Activated T-helper 17 cell treated with anti-CD3 and anti-CD28 coated beads, Interleukin-2, amount 50 U/mL, for 72 hours (primary cell): ENCODE measurements around the gene LCN12. TPM values are rescaled to one million over a fixed set of nuclear protein-coding genes. Genes with fewer than 3 reads are reported as not detected.

ENCODE experiments used
- ATAC-seq: fragments of 150-1000 bp; cut with Tn5 transposase; replicated peaks from 2 replicates; pipeline ENCODE4 v1.10.0; 2021; ENCODE audit warnings: mild to moderate bottlenecking, moderate library complexity
- H3K27ac Mint-ChIP-seq: one replicate; pipeline ENCODE4 v1.8.0; 2022; ENCODE audit warnings: mixed read lengths
- H3K27me3 Mint-ChIP-seq: one replicate; pipeline ENCODE4 v1.8.0; 2022; ENCODE audit warnings: mixed read lengths
- H3K36me3 Mint-ChIP-seq: one replicate; pipeline ENCODE4 v1.8.0; 2022; ENCODE audit warnings: low read depth, mild to moderate bottlenecking, mixed read lengths
- H3K4me1 Mint-ChIP-seq: one replicate; pipeline ENCODE4 v1.8.0; 2022; ENCODE audit warnings: mixed read lengths
- H3K4me3 Mint-ChIP-seq: one replicate; pipeline ENCODE4 v1.8.0; 2022; ENCODE audit warnings: mild to moderate bottlenecking, mixed read lengths
- H3K9me3 Mint-ChIP-seq: one replicate; pipeline ENCODE4 v1.8.0; 2022; ENCODE audit warnings: mixed read lengths
- total RNA-seq, 2 donors: library from RNA; stranded (reverse); gene quantifications; one replicate each; pipeline ENCODE4 v1.2.3, GENCODE V29; 2022

Gene LCN12
- total RNA-seq, 2 donors from 2014 or later, result 0.54 to 2.4 TPM

DNA sequence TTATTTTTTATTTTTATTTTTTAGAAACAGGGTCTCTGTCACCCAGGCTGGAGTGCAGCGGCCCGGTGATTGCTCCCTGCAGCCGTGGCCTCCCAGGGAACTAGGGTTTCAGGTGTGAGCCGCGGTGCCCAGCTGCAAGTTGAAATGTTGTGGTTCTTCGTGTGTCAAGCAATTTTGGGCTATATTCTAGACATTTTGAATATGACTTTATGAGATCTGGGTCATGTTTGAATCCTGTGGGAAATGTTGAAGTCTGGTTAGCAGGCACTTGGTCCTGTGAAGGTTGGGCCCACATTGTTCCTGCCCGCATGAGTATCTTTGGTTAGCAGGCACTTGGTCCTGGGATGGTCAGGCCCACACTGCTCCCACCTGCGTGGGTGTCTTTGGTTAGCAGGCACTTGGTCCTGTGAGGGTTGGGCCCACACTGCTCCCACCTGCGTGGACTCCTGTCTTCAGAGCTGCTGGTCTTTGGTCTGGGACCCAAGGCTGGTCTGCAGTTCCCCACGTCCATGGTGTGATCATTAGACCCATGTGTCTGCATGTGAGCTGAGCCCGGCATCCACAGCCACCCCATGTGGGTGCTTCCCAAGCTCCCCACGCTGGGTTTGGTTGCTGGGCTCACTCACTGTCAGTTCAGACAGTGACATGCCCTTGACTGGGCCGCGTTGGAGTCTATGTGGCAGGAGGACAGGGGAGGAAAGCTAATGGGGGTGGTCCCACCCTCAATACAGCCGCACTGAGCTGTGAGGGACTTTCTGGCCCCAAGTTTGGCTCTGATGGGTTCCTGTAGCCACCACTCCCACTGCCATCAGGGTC, 14.7 kb upstream of the LCN12 start:
- Mint-ChIP-seq H3K27me3 (no peaks in the 10 kb centered on the region), H3K27ac (peak overlapping the region; percentile 25), H3K36me3 (peaks cover 35% of the 10 kb centered on the region), H3K9me3 (no peaks in the 10 kb centered on the region), H3K4me1 (peaks cover 14% of the 10 kb centered on the region), H3K4me3 (no peak overlapping the region)
- ATAC-seq, result no peak

DNA sequence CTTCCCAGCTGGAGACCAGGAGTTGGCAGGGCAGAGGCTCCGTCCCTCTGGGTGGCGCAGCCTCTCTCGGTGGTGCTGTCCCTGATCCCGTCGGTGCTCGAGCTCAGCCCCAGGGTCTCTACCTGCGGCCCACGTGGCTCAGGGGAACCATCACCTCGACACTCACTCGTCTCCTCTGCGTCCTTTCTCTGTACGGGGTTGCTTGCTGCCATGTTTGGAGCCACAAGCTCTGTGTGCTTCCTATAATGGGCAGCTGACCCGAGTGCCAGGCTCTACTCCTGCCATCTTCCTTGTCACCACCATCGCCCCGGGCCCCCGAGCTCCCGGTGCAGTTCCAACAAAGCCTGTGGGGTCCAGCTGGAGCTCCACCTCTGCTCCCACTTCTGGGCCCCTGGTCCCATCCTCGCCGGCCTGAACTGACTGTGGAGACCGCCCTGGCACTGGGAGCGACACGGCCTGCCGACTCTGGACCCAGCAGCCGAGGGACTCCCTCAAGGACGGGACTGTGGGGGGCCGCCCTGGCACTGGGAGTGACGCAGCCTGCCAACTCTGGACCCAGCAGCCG, 12.6 kb upstream of the LCN12 start:
- ATAC-seq, result no peak
- Mint-ChIP-seq H3K36me3 (peaks cover 38% of the 10 kb centered on the region), H3K9me3 (no peaks in the 10 kb centered on the region), H3K27ac (peak overlapping the region; percentile 61), H3K4me1 (peaks cover 6% of the 10 kb centered on the region), H3K4me3 (no peak overlapping the region), H3K27me3 (no peaks in the 10 kb centered on the region)

DNA sequence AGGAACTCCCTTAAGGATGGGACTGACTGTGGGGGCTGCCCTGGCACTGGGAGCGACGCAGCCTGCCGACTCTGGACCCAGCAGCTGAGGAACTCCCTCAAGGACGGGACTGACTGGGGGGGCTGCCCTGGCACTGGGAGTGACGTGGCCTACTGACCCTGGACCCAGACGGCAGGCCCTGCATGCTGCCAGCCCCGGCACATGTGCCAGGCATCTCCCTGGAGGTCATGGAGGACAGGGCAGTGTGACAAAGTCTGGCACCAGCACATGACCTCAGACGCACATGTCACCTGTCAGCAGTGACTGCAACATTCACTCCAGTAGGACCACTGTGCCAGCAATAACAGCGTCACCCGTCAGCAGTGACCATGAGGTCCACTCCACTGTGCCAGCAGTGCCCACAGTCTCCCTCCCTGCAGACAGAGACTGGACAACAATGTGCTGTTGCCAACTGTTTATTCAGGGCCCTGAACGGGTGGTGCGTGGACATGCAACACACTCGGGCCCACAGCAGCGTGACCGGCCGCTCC, 12.0 kb upstream of the LCN12 start:
- H3K27ac Mint-ChIP-seq, result no peak overlapping the region
- H3K4me3 Mint-ChIP-seq, result no peak overlapping the region
- ATAC-seq, result no peak
- H3K9me3 Mint-ChIP-seq, result no peaks in the 10 kb centered on the region
- peaks cover 38% of the 10 kb centered on the region for H3K36me3 Mint-ChIP-seq
- no peaks in the 10 kb centered on the region for H3K27me3 Mint-ChIP-seq
- peaks cover 6% of the 10 kb centered on the region for H3K4me1 Mint-ChIP-seq

DNA sequence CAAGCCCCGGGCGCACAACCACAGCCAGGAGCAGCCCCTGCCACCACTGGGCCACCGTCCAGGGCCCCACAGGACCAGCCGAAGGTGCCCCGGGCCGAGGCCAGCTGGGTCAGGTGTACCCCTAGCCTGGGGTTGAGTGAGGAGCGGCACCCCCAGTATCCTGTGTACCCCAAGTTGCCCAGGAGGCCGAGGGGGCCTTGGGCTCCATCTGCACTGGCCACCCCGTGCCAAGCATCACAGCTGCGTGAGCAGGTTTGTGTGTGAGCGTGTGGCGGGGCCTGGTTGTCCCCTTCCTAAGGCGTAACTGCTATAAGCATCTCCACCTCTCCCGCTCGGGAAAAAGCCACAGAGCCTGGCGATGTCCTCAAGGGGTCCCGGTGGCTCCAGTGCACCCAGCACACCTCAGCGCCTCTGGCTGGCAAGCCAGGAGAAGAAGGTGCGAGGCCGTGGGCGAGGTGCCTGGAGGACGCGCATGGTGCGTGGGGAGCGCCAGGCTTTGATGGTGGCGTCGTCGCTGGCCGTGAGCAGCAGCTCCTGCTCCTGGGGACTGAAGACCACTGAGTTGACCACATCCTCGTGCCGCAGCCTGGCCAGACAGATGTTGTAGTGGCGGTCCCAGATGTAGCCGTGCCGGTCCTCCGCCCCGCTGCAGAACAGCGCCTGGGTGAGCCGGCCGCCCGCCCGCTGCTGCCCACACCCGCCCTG, 11.4 kb upstream of the LCN12 start:
- no peak overlapping the region for H3K27ac Mint-ChIP-seq
- no peaks in the 10 kb centered on the region for H3K9me3 Mint-ChIP-seq

DNA sequence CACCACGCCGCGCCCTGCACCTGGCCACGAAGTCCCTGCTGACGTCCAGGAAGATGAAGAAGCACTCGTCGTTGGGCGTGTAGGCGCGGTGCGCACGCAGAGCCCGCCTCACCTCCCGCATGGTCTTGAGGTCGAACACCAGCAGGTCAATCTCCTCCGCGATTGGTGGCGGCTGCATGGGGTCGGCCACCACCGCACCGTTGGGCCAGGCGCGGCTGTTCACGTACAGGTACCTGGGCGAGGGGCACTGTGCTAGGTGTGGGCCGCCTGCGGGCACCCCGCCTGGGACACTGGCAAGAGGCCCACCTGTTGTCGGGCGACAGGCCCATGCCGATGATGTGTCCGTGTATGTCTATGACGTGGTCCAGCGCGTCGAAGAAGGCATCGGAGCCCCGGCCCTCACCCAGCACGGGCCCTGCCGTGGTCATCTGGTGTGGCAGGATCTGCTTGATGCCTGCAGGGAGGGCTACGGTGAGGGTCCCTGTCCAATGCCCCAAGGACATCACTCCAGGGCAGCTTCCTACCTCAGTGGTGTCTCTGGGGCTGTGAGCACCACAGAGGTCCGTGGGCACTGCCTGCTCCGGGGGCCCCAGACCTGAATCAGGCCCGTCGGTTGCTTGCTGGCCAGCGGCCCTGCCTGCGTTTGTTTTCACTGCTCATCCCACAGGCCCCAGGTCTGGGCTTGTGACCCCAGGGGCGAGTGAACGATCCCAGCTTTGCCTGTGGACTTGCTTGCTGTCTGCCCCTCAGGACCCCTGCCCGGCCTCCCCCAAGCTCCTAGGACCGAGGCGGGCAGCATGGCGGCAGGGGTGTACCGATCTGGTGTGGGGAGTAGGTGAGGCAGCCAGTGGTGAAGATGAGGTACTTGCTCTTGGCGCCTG, 10.6 kb upstream of the LCN12 start:
- no peak for ATAC-seq
- Mint-ChIP-seq H3K27ac (no peak overlapping the region), H3K4me1 (peaks cover 6% of the 10 kb centered on the region), H3K27me3 (no peaks in the 10 kb centered on the region), H3K36me3 (peaks cover 38% of the 10 kb centered on the region), H3K9me3 (no peaks in the 10 kb centered on the region), H3K4me3 (no peak overlapping the region)

More for the DNA sequence above, 11.4 kb upstream of the LCN12 start:
- Mint-ChIP-seq H3K36me3 (peaks cover 38% of the 10 kb centered on the region), H3K27me3 (no peaks in the 10 kb centered on the region), H3K4me3 (no peak overlapping the region), H3K4me1 (peaks cover 6% of the 10 kb centered on the region)
- ATAC-seq, result no peak

DNA sequence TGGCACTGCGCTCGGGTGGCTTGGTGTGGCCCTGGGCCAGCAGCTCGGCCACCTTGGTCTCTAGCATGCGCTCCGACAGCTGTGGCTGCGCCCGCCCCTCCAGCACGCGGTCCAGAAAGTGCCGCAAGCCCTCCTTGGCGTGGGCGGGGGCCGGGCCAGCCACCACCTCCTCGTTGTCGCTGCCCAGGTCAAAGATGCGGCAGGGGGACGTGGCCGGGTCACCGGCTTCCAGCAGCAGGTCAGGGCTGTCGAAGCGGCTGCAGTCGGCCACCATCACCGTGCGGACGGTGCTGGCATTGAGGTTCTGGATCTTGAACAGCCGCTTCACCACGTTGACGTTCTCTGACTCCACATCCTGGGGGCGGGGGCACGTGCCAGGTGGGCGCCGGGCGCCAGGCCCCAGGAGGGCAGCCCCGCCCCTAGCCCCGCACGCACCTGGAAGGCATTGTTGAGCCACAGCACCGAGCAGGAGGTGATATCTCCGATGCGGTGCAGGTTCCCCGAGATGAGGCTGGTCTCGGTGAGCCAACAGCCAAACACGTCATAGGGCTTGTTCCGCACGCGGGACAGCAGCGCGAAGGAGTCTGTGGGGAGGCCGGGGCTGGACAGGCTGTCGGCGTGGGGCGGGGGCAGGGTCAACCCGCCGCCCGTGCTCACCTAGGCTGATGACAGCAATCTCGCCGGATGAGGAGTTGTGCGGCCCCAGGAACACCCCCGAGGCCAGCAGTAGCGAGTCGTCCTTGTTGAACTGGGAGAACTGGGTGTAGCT, 9.8 kb upstream of the LCN12 start:
- H3K27ac Mint-ChIP-seq, result no peak overlapping the region

DNA sequence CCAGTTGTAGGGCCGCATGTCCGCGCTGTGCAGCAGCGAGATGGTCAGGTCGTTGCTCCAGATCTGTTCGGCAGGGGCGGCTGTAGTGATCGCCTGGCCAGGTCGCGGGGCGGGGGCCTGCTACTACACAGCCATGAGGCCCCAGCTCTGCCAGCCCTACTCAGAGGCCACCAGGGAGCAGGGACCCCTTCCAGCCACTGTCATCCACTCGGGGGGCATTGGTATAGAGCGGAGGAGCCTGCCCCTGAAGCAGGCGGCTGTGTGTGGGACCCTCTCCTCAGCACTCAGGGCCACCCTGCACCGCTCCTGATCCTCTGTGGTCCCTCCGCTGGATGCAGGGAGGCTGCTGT, 9.2 kb upstream of the LCN12 start:
- no peaks in the 10 kb centered on the region for H3K27me3 Mint-ChIP-seq
- peak overlapping the region; percentile 58 for H3K4me3 Mint-ChIP-seq
- no peak for ATAC-seq
- H3K9me3 Mint-ChIP-seq, result no peaks in the 10 kb centered on the region
- H3K36me3 Mint-ChIP-seq, result peaks cover 38% of the 10 kb centered on the region
- H3K27ac Mint-ChIP-seq, result no peak overlapping the region
- peaks cover 6% of the 10 kb centered on the region for H3K4me1 Mint-ChIP-seq

More for the DNA sequence above, 9.8 kb upstream of the LCN12 start:
- Mint-ChIP-seq H3K9me3 (no peaks in the 10 kb centered on the region), H3K36me3 (peaks cover 38% of the 10 kb centered on the region), H3K4me3 (peak overlapping the region; percentile 58), H3K4me1 (peaks cover 6% of the 10 kb centered on the region), H3K27me3 (no peaks in the 10 kb centered on the region)
- ATAC-seq, result no peak

DNA sequence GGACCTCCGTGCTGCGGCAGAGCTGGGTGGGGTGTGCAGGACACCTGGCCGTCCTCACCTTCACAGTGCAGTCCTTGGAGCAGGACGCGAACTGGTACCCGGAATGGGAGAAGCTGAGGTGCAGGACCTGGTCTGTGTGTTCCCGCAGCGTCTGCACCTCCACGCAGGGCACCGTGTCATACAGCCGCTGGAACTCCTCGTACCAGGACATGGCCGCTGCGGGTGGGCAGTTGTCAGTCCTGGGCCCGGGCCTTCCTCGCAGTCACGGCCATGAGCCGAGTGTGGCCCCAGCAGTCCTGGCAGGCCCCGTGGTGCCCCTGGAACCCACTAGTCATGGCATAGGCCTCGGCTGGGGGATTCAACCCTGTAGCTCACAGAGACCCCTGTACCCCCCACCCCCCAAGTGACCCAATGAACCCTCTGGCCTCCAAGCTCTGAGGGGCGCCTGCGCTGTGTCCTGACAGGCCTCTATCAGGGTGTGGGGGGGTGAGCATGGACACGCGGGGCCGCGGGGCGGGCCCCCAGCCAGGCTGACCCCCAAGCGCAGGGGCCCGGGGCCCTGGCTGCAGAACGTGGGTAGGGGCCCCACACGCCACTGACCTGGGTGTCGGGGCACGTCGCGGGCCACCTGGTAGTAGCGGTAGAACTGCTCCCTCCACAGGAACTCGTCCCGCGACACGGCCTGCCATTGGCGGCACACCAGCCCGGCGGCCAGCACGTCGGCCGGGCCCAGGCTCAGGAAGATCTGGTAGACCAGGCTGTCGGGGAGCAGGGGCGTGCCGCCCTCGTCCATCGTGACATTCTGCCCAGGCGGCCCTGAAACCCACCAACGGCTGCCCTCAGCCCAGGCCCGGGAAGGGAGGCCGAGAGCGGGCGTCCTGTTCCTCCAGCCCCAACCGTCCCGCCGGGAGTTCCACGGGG, 8.5 kb upstream of the LCN12 start:
- Mint-ChIP-seq H3K9me3 (no peaks in the 10 kb centered on the region), H3K36me3 (peaks cover 36% of the 10 kb centered on the region), H3K27ac (no peak overlapping the region), H3K27me3 (no peaks in the 10 kb centered on the region), H3K4me3 (peak overlapping the region; percentile 58), H3K4me1 (peaks cover 6% of the 10 kb centered on the region)
- peak; percentile 34 for ATAC-seq

DNA sequence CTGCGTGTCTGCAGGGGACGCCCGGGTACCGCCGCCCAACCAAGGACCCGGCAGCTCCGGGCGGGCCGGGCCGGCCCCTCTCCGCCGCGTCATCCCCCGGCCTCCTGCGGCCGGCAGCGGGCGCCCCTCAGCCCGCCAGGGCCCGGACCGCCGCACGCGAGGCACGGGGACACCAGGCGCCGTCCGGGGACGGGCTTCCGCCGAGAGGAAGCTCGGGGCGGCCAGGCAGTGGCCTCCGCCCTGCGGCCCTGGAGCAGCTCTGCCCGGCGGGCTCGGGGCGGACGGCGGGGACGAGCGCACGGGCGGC, 7.9 kb upstream of the LCN12 start:
- peaks cover 3% of the 10 kb centered on the region for H3K4me1 Mint-ChIP-seq
- H3K27ac Mint-ChIP-seq, result no peak overlapping the region
- peak; percentile 55 for ATAC-seq
- H3K4me3 Mint-ChIP-seq, result peak overlapping the region; percentile 58
- peaks cover 30% of the 10 kb centered on the region for H3K36me3 Mint-ChIP-seq
- no peaks in the 10 kb centered on the region for H3K9me3 Mint-ChIP-seq
- no peaks in the 10 kb centered on the region for H3K27me3 Mint-ChIP-seq

DNA sequence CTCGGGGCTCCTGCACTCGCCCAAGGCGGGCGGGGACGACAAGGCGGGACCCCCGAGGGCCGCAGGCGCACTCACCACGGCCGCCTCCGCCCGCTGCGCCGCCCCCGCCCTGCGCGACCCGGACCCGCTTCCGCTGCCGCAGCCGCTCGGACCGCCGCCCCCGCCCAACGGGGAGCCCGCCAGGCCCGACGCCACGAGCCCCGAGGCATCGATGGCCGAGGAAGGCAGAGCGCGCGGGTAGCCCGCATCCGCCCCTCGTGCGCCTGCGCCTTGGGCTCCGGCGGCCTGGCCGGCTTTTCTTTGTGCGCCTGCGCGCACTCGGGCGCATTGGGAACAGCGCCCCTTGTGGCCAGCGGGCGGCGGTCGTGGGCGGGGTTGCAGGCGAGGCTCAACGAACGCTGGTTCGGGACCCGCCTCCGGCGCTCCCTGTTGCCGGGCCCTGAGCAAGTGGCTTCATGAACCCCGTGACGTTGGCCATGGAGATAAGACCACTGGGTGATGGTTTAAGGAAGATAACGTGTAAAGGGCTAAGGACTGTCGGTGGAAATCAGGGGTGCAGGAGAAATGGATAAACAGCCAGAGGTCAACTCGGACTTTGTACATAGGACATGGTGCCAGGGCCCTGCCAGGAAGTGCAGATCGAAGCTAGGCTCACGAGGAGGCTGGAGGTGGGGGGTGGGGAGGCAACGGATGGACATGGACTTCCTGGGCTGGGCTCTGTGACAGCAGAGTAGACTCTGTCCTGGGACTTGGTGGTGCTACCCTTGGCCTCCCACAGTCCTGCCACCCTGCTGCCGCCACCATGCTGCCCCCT, 7.3 kb upstream of the LCN12 start, which contains the start of the genes C8G and FBXW5:
C8G (plus strand) TSS at position 725 of the 814 bp plus-strand sequence; CDS start at position 803, 78 bp downstream.
FBXW5 (minus strand) TSS at position 220 of the 814 bp plus-strand sequence. CDS start 655 bp downstream, outside the sequence.
- Mint-ChIP-seq H3K4me1 (no peaks in the 10 kb centered on the region), H3K4me3 (peak within 1 kb of the TSS; percentile 59), H3K27me3 (no peaks in the 10 kb centered on the region), H3K36me3 (peaks cover 24% of the 10 kb centered on the region), H3K9me3 (no peaks in the 10 kb centered on the region), H3K27ac (peak within 1 kb of the TSS; percentile 78)
- ATAC-seq, result peak; percentile 82

DNA sequence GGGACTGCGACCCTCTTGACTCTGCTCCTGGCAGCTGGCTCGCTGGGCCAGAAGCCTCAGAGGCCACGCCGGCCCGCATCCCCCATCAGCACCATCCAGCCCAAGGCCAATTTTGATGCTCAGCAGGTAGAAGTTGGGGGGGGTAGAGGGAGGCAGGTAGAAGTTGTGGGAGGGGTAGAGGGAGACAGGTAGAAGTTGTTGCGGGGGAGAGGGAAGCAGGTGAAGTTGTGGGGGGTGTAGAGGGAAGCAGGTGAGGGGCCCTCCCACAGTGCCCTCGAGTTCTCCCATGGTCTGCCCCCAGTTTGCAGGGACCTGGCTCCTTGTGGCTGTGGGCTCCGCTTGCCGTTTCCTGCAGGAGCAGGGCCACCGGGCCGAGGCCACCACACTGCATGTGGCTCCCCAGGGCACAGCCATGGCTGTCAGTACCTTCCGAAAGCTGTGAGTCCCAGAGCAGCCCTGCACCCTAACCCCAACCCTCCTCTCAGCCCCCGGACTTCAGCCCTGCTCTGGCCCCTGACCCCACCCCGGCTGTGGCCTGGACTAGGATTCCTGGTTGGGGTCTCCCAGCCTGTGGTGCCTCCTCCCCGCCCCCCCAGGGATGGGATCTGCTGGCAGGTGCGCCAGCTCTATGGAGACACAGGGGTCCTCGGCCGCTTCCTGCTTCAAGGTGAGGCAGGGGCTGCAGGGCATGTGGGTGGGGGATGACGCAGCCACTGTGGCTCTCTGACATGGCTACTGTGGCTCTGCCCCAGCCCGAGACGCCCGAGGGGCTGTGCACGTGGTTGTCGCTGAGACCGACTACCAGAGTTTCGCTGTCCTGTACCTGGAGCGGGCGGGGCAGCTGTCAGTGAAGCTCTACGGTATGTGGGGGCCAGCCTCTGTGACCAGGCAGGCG, 6.5 kb upstream of the LCN12 start:
- peak overlapping the region; percentile 59 for H3K4me3 Mint-ChIP-seq
- H3K27ac Mint-ChIP-seq, result no peak overlapping the region
- H3K9me3 Mint-ChIP-seq, result no peaks in the 10 kb centered on the region
- no peaks in the 10 kb centered on the region for H3K27me3 Mint-ChIP-seq
- peaks cover 24% of the 10 kb centered on the region for H3K36me3 Mint-ChIP-seq
- ATAC-seq, result no peak
- H3K4me1 Mint-ChIP-seq, result no peaks in the 10 kb centered on the region
